HG03520 (cell line): Measurements from ENCODE around the gene NUBP1.

Experiments
- ATAC-seq: cut with Tn5 transposase; IDR thresholded peaks from one replicate; pipeline ENCODE4 v1.9.1; 2021; ENCODE audit warnings: mild to moderate bottlenecking, moderate library complexity; ENCODE audit not compliant: unreplicated experiment

Gene NUBP1

DNA sequence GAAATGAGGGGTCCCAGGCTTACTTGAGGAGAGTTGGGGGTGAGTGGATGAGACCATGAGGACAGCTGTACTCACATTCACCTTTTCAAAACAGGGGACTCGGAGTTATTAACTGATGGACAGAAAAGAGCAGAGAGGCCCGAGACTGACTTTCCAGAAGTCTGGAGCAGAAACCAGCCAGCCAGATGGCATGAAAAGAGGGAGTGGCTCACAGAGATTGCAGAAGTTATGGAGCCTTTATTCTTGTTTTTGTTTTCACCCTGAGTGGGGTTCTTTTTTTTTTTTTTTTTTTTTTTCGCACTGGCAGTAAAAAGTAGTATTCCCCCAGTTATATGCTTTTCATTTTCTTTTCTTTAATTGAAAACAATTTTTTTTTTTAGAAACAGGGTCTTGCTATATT is 56.1 kb downstream of the NUBP1 start:
- no peak for ATAC-seq

DNA sequence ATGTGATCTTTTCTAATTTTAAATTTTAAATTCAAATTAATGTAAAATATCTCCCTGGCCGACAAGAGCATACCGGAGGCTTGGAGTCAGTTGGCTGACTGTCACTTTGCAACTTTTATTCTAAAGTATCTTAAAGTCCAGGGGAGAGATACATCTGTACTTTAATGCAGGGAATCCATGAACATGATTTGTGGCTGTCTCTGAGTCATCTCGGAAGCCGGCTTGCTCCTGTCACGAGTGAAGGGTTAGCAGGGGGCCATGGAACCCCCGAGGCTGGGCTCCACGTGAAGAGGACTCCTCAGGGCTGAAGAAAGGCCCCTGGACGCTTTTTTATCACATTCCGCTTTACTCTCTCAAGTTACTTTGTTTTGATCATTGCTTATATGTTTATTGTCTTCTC is 61.7 kb downstream of the NUBP1 start:
- ATAC-seq = no peak

- ATAC-seq = no peak
Observed at GRCh38 chr16:10806698-10807097, 63.1 kb downstream of the NUBP1 start.

DNA sequence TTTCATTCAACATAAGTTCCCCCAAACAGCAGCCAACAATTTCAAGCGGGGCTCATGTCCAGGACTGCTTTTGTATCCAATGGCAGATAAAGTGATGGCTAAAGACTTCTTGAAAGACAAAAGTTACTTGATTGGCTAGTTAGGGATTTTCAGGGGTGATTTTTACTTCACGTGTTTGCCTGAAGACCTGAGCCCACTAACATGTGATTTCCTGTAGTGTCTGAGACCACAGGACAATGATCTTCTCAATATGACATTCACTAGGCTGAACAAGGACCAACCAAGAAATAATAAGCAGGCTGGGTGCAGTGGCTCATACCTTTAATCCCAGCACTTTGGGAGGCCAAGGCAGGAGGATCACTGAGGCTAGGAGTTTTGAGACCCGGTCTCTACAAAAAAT is 64.6 kb downstream of the NUBP1 start:
- no peak for ATAC-seq

DNA sequence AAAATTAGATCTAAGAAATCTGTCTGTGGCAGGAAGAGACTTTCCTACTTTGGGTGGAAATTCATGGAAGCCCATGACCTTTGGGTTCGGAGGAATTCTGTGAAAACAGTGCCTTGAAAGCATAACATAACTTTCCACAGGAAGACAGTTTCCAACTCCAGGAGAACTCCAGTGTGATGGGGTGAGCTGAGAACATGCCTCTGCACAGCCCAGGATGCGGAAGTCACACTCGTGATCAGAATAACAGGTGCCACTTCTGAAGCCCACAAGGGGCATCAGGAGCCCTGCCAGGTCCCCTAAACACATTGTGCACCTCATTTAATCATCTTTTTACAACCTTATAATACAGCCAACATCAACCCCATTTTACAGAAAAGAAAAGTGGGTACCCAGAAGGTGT is 65.2 kb downstream of the NUBP1 start:
- ATAC-seq = no peak

DNA sequence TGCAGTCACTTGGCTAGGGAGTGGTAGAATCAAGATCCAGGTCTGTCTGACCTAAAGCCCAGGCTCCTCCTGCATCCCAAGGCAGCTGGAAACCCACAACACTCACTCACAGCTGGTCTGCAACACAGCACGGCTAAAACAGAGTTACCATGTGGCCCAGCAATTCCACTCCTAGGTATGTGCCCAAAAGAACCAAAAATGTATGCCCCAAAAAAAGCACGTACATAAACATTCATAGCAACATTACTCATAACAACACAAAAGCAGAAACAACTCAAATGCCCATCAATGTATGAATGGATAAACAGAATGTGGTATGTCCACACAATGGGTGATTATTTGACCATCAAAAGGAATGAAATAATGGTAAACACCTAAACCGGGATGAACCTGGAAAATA is 66.1 kb downstream of the NUBP1 start:
- no peak for ATAC-seq

- peak; percentile 83 for ATAC-seq
Observed at GRCh38 chr16:10812312-10813098, 68.9 kb downstream of the NUBP1 start.

DNA sequence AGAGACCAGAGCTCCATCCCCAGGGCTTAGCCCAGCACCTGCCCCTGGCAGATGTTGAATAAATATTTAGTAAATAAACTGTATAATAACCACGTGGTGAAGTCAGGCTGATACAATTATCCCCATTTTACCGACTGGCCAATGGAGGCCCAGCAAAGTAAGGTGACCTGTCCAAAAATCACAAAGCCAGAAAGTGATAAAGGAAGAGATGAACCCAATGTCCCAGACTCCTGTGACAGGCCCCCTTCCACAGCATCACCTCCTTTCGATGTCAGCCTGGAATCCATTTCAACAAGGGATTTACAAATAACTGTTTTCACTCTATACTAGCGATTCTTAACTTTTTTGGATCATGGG is 69.4 kb downstream of the NUBP1 start:
- ATAC-seq = peak; percentile 14

- no peak for ATAC-seq
Observed at GRCh38 chr16:10817514-10817913, 73.9 kb downstream of the NUBP1 start.

DNA sequence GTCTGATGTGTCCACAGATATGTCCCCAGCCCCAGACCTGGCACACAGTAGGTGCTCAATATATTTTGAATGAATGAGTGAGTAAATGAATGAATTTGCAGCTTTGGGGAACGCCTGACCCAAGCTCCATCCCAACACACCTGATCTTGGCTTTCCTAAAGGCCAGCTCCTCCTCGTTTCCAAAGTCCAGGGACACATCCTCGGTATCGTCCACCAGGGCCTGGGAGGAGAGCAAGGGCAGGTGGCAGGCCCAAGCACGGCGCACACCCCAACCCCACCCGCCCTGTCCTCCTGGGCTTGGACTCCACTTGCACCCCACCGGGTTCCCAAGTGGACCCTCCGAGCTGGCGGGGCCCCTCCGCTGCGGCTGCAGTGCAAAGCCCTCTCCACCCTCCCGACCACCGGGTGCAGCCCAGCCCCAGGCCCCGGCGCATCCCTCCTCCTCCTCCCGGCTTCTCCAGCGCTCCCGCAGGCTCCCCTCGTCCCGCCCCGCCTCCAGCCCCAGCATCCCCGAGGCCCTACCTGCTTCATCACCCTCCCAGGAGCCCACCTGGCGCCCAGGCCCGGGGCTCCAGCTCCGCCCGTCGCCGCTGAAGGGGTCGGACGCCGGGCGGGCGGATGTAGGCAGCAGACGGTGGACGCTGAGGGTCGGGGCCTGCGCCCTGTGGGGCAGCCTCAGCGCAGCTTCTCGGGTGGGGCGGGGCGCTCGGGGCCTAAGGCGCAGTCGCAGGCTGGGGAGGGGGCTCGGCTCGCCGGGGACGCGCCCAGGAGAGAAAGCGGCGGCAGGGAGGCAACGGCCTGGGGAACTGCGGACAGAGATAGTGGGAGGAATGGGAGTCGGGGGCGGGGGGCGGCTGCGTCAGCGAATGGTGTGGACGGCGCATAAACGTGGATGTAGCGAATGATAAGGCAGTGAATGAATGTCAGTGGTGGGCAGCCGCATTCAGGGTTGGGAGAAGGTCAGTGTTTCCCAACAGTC is 74.6 kb downstream of the NUBP1 start, which contains the start of gene TVP23A:
Gene TVP23A (minus strand): TSS at position 832 of the 979 bp plus-strand sequence. CDS start 301 bp downstream, at position 531.
- ATAC-seq = no peak
